Jurkat, Clone E6-1 (cell line): ENCODE measurements around the gene PACS2.

Source experiments
- DNase-seq: peaks from one replicate; pipeline ENCODE4 v3.0.0-alpha.2; 2011; ENCODE audit warnings: low read depth, low spot score
- H3K4me3 ChIP-seq: 2 replicates; pipeline ENCODE4 v1.5.1; 2011; ENCODE audit warnings: mild to moderate bottlenecking, low read length, control low read depth, moderate library complexity

Gene PACS2

DNA sequence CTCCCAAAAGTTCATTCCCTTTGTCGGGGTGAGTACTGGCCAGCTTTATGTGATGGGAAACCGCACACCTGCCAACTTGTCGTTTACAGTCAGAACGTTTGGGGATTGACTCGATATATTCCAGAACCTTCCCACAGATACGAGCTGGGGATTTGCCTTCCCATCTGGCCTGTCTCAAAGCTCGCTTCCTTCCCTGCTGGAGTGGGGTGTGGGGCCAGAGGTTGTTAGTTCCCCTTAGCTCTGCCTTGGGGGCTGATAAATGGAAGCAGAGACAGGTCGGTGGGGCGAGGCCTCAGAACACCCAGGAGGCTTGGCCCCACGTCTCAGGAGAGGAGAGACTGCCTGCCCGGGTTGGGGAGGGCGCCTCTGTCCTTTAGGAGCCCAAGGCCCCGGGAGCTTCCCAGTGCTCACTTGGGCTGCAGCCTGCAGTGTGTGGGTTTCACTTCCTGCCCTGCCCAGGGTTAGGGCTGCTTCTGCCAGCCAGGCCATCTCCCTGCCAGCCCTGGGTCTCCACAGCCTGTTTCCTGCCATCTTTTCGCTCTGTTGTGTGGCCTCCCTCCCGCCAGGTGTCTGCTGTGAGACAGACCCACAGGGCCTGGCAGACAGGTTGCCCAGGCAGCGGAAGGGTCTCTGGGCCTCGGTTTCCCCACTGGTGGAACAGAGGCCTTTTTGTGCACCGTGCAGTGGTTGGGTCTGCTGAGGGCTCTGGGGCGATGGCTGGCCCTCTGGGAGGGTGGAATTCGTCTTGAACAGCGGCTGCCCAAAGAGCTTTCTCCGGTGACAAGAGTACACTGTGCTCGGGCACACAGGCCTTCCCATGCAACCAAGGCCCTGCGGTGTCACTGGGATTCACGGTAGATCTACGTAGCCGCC, 75.7 kb downstream of the PACS2 start:
- H3K4me3 ChIP-seq, result no peak overlapping the region
- peak; percentile 19 for DNase-seq

DNA sequence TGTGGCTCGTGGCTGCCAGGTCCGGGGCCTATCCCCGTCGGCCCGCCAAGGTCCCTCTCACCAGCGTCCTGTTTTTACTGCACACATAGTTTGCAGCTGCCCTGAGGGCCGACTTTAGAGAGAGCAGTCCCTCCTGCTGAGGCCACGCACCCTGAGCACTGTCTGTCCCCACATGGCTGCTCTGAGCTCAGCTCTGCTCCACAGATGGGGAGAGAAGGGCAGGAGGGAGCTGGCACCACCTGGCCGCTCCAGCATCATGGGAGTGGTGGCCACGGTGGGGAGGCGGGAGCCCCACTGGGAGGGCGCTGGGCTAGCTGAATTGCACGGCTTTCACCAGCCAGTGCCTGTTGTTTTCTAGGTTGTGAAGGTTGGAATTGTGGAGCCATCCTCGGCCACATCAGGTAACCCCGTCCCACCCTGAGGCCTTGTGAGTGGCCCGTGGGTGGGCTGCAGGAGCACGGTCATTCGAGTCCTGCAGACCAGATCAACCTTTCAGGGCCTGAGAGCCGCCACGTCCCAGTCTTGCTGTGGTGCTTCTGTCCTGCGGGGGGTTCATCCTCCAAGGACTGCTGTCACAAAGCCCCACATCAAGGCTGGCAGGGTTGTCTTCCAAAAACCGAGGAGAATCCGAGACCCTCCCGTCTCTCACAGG, 76.4 kb downstream of the PACS2 start:
- no peak overlapping the region for H3K4me3 ChIP-seq
- DNase-seq, result no peak

- DNase-seq, result no peak
- H3K4me3 ChIP-seq, result no peak overlapping the region
These were observed 77.0 kb downstream of the PACS2 start for GRCh38 chr14:105391541-105391940.

DNA sequence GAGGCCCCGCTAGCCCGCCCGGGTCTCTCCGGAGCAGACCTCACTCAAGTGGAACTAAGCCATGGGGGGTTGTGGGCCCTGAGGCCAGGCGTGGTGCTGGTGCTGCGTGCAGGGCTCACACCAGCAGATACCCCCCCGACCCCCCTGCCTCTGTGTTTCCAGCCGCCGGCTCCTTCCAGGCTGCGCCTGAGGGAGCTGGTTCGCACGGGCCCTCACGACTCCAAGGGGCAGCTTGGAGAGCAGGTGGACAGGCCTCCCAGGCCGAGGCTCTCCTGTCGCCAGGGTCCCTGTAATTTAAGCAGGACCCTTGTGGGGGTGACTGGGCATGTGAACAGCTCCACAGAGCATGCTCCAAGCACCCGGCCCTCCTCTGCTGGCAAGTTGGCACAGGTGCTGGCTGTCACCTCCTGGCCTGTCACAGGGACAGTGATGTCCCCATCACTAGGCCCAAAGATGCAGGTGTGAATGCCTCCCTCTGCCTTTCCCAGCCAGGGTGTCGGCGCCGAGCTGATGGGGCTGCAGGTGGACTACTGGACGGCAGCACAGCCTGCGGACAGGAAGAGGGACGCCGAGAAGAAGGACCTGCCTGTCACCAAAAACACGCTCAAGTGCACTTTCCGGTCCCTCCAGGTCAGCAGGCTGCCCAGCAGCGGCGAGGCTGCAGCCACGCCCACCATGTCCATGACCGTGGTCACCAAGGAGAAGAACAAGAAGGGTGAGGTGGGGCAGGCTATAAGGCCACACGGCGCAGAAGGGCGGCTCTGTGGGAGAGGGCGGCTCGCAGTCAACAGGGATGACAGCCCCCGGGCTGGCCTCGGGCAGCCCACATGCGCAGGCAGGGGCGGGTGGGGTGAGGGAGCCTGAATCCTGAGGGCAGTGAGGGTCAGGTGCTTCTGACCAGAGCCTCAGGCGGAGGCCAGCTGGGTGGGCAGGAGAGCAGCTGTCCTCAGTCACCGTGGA, 77.9 kb downstream of the PACS2 start:
- no peak for DNase-seq
- no peak overlapping the region for H3K4me3 ChIP-seq

DNA sequence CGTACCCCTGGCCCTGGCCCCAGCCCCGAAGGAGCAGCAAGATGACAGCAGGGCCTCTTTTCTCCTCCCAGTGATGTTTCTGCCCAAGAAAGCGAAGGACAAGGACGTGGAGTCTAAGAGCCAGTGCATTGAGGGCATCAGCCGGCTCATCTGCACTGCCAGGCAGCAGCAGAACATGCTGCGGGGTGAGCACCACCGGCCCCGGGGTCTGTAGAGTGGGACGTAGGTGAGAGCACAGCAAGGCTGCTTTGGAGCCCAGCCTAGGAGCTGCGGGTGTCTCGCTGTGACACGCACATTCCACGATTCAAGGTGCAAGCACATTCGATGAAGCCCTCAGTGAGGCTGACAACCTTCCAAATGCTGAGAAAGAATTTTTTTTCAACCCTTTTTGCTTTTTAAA, 78.6 kb downstream of the PACS2 start:
- H3K4me3 ChIP-seq, result no peak overlapping the region
- no peak for DNase-seq

GRCh38 chr14:105394714-105395537, 80.4 kb downstream of the PACS2 start:
- no peak overlapping the region for H3K4me3 ChIP-seq
- DNase-seq, result no peak

DNA sequence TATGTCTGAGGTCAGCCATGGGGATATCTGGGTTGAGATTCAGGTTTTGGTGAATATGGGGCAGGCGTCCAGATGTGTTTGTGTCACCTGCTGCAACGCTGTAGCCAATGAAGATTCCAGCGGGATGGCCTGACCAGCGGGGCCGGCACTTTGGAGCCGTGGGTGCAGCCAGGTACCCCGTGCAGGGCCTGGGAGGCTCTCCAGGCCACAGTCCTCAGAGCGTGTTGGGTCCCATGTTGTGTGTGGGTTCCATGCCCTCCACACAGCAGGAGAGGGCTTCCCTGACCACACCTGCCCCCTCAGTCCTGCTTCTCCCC, 80.9 kb downstream of the PACS2 start:
- no peak overlapping the region for H3K4me3 ChIP-seq
- no peak for DNase-seq

DNA sequence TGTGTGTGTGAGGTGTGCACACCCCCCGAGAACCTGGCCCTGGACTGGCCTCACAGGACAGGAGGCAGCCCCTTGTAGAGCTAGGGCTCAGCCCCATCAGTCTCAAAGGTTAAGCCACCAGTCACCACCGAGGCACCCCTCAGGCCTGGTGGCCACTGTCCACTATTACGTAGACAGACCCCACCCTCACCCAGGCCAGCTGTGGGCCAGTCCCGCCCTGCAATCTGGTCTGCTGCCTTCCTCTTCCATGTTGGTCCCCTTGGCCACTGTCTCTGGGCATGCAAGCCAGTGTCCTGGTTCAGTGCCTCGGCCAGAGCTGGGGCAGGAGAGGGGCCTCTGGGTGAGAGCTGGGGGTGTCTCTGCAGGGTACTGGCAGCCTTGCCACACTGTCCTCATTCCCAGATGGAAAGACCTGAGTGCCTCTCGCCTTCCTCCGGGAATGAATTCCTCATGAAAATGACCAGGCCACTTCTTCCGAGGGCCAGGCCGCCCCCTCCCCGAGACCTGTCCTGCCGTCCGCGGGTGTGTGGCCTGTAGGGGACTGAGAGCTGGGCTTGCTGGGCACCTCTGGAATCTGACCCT, 82.9 kb downstream of the PACS2 start:
- no peak for DNase-seq
- H3K4me3 ChIP-seq, result peak overlapping the region; percentile 91

GRCh38 chr14:105398044-105398725, 83.6 kb downstream of the PACS2 start, which contains the start of gene TEX22:
TEX22 (plus strand) TSS chr14:105398538; CDS start chr14:105399341, 803 bp downstream.
- DNase-seq, result peak; percentile 72
- peak within 1 kb of the TSS; percentile 91 for H3K4me3 ChIP-seq

- H3K4me3 ChIP-seq, result peak overlapping the region; percentile 91
- no peak for DNase-seq
These were observed 84.3 kb downstream of the PACS2 start for GRCh38 chr14:105398726-105399465.

- H3K4me3 ChIP-seq, result peak overlapping the region; percentile 91
- DNase-seq, result no peak
These were observed 84.9 kb downstream of the PACS2 start for GRCh38 chr14:105399466-105399775.

GRCh38 chr14:105400016-105400415, 85.5 kb downstream of the PACS2 start:
- DNase-seq, result no peak
- peak overlapping the region; percentile 91 for H3K4me3 ChIP-seq

DNA sequence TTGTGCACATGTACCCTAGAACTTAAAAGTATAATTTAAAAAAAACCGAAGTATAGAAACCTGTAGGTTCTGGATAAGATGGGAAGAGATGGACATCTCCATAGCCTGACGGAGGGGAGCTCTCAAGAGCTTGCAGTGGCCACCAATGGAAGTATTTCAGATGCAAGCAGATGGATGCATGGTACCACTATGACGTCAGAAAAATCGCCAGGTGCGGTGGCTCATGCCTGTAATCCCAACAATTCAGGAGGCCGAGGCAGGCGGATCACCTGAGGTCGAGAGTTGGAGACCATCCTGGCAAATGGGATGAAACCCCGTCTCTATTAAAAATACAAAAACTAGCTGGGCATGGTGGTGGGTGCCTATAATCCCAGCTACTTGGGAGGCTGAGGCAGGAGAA, 87.2 kb downstream of the PACS2 start:
- DNase-seq, result no peak

DNA sequence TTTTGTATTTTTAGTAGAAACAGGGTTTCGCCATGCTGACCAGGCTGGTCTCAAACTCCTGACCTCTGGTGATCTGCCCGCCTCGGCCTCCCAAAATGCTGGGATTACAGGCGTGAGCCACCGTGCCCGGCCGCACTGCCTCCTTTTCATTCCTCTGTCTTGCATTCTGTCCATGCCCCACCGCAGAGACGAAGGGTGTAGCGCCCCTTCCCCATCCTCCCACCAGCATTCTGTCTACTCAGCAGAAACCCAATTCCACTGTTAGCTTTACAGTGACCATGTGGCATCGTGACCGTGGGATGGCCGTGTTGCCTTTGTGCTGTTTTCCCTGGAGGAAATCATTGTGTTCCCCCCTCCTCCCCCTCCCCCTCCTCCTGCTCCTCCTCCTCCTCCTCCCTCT, 94.0 kb downstream of the PACS2 start:
- no peak for DNase-seq

More for the DNA sequence above, 87.2 kb downstream of the PACS2 start:
- no peak overlapping the region for H3K4me3 ChIP-seq

DNA sequence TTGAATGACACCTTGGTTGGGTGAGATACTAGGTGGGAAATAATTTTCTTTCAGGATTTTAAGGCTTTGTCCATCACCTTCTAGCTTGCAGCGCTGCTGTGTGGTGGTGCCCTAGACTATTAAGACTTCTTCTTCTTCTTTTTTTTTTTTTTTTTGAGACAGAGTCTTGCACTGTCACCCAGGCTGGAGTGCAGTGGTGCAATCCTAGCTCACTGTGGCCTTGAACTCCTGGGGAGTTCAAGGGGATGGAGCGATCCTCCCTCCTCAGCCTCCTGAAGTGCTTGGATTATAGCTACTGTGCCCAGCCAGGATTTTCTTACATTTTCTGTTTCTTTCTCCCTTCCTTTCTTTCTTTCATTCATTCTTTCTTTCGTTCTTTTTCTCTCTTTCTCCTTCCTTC, 94.8 kb downstream of the PACS2 start:
- no peak for DNase-seq
- H3K4me3 ChIP-seq, result no peak overlapping the region

More for the DNA sequence above, 94.0 kb downstream of the PACS2 start:
- no peak overlapping the region for H3K4me3 ChIP-seq

DNA sequence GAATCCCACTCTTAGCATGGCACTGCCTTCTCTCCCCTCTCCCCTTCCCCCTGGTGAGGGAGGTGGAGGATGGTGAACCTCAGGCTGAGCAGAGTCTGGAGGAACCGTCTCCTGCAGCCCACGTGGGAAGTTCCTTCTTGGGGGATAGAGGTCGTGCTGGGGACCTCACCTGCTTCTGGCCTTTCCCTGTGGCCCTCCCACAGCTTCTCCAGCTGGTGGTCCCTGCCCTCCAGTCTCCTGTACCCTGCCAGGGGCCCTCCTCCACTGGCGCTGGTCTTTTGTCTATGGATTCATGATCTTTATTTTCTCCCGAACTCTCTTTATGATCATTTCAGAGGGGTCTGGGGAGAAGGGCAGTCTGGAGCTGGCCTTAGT, 96.1 kb downstream of the PACS2 start:
- H3K4me3 ChIP-seq, result no peak overlapping the region
- DNase-seq, result no peak
